ENCODE results near the gene CAMTA1.

GRCh38 chr1:7425771-7426170 lies 640.5 kb downstream of the CAMTA1 start:
- TF ChIP-seq CTCF (IDR thresholded peaks at IDR 0.05) (no peak), POLR2A (IDR thresholded peaks at IDR 0.05) (no peak), POLR2AphosphoS5 (IDR thresholded peaks at IDR 0.05) (no peak), EP300 (IDR thresholded peaks at IDR 0.05) (no peak)
